GM21619 (cell line): ENCODE measurements around the gene IGSF1.
"Not testable (repeated sequence)": the region's sequence is repeated elsewhere in the genome, so short reads cannot be mapped to it uniquely, and the experiment has no call there.

Experiments
- ATAC-seq: cut with Tn5 transposase; IDR thresholded peaks from one replicate; pipeline ENCODE4 v1.9.1; 2021; ENCODE audit not compliant: unreplicated experiment

The IGSF1 gene

GRCh38 chrX:131271274-131271673 is 17.8 kb downstream of the IGSF1 start:
- ATAC-seq, result no peak

GRCh38 chrX:131270080-131270479 is 19.0 kb downstream of the IGSF1 start:
- ATAC-seq, result no peak

- no peak for ATAC-seq
Measured at GRCh38 chrX:131264665-131265064, 24.4 kb downstream of the IGSF1 start.

- no peak for ATAC-seq
Measured at GRCh38 chrX:131264053-131264452, 25.1 kb downstream of the IGSF1 start.

- ATAC-seq, result no peak
Measured at GRCh38 chrX:131262738-131263679, 26.1 kb downstream of the IGSF1 start.

GRCh38 chrX:131262200-131262599 is 26.9 kb downstream of the IGSF1 start:
- ATAC-seq, result no peak

GRCh38 chrX:131257367-131257766 is 31.7 kb downstream of the IGSF1 start:
- no peak for ATAC-seq

GRCh38 chrX:131250984-131251738 is 37.9 kb downstream of the IGSF1 start:
- ATAC-seq, result not testable (repeated sequence)

GRCh38 chrX:131239057-131239456 is 50.0 kb downstream of the IGSF1 start:
- ATAC-seq, result no peak

- no peak for ATAC-seq
Measured at GRCh38 chrX:131237363-131237762, 51.7 kb downstream of the IGSF1 start.

- no peak for ATAC-seq
Measured at GRCh38 chrX:131235768-131236545, 53.1 kb downstream of the IGSF1 start.

- ATAC-seq, result no peak
Measured at GRCh38 chrX:131227608-131228007, 61.5 kb downstream of the IGSF1 start.

GRCh38 chrX:131226591-131226990 is 62.5 kb downstream of the IGSF1 start:
- ATAC-seq, result no peak

- ATAC-seq, result no peak
Measured at GRCh38 chrX:131225078-131225477, 64.0 kb downstream of the IGSF1 start.
